Liver (tissue), 9 donors: ENCODE measurements around the gene P2RY14. TPM values are rescaled to one million over a fixed set of nuclear protein-coding genes. Genes with fewer than 3 reads are reported as not detected.
A peak's percentile ranks its signal among the peaks of the same experiment; 100 is the strongest.

Experiments
- DNase-seq: peaks from one replicate; pipeline ENCODE4 v3.0.0-alpha.2; 2017; ENCODE audit warnings: low spot score
- H3K27ac ChIP-seq, 2 donors: one replicate each; pipeline ENCODE4 v1.7.0; 2013; ENCODE audit warnings: inconsistent platforms in 2 of 2, low read length in 2 of 2, control low read depth in 1 of 2, low read depth in 1 of 2, mild to moderate bottlenecking in 1 of 2
- H3K27me3 ChIP-seq, 4 donors: one replicate each; pipeline versions ENCODE4 v1.6.1 to v1.7.0; 2013; ENCODE audit warnings: low read length in 3 of 4, inconsistent platforms in 1 of 4, mild to moderate bottlenecking in 1 of 4, moderate library complexity in 1 of 4; ENCODE audit not compliant: control insufficient read depth in 4 of 4, insufficient read depth in 4 of 4
- H3K36me3 ChIP-seq, 4 donors: one replicate each; pipeline versions ENCODE4 v1.6.1 to v1.7.0; 2013; ENCODE audit warnings: low read length in 3 of 4, mild to moderate bottlenecking in 3 of 4, low read depth in 1 of 4, moderate library complexity in 1 of 4; ENCODE audit not compliant: control insufficient read depth in 4 of 4, insufficient read depth in 3 of 4
- H3K4me1 ChIP-seq, 4 donors: one replicate each; pipeline versions ENCODE4 v1.6.1 to v1.7.0; 2013; ENCODE audit warnings: low read length in 3 of 4, mild to moderate bottlenecking in 3 of 4, moderate library complexity in 1 of 4; ENCODE audit not compliant: control insufficient read depth in 4 of 4, insufficient read depth in 4 of 4
- H3K4me3 ChIP-seq, 3 donors: one replicate each; pipeline versions ENCODE4 v1.6.1 to v1.7.0; 2013; ENCODE audit warnings: low read length in 3 of 3, control low read depth in 1 of 3, low read depth in 1 of 3, mild to moderate bottlenecking in 1 of 3
- H3K9ac ChIP-seq, 2 donors: one replicate each; pipeline ENCODE4 v1.7.0; 2013; ENCODE audit warnings: low read length in 2 of 2, mild to moderate bottlenecking in 2 of 2, moderate library complexity in 2 of 2, control low read depth in 1 of 2, low read depth in 1 of 2
- H3K9me3 ChIP-seq, 4 donors: one replicate each; pipeline versions ENCODE4 v1.6.1 to v1.7.0; 2013; ENCODE audit warnings: low read length in 3 of 4; ENCODE audit not compliant: control insufficient read depth in 4 of 4
- ATF3 ChIP-seq: IDR thresholded peaks from 2 replicates; pipeline ENCODE4 v1.6.1; 2016; ENCODE audit warnings: antibody characterized with exemption
- CTCF ChIP-seq: fragments of 150-350 bp; IDR thresholded peaks from 2 replicates; pipeline ENCODE4 v1.5.1; 2017; ENCODE audit warnings: improper control_type of control experiment, low read depth, low read length; ENCODE audit not compliant: missing input control
- EGR1 ChIP-seq, 2 donors: IDR thresholded peaks; 2 replicates each; pipeline ENCODE4 v1.6.1; 2016 to 2018; ENCODE audit warnings: antibody characterized with exemption in 2 of 2, low read depth in 2 of 2
- FOXA2 ChIP-seq: IDR thresholded peaks from 2 replicates; pipeline ENCODE4 v1.6.1; 2016; ENCODE audit warnings: antibody characterized with exemption
- GABPA ChIP-seq, 2 donors: IDR thresholded peaks in 1 of 2; conservative IDR thresholded peaks in 1 of 2; 2 replicates each; pipeline ENCODE4 v1.6.1; 2016; ENCODE audit warnings: antibody characterized with exemption in 2 of 2, mild to moderate bottlenecking in 1 of 2, moderate library complexity in 1 of 2
- HNF4G ChIP-seq: IDR thresholded peaks from 2 replicates; pipeline ENCODE4 v1.6.1; 2016; ENCODE audit warnings: antibody characterized with exemption
- JUND ChIP-seq, 2 donors: IDR thresholded peaks; 2 replicates each; pipeline ENCODE4 v1.6.1; 2016; ENCODE audit warnings: antibody characterized with exemption in 2 of 2
- MAX ChIP-seq: IDR thresholded peaks from 2 replicates; pipeline ENCODE4 v1.6.1; 2016; ENCODE audit warnings: antibody characterized with exemption
- RAD21 ChIP-seq, 2 donors: IDR thresholded peaks; 2 replicates each; pipeline ENCODE4 v1.6.1; 2016; ENCODE audit warnings: antibody characterized with exemption in 2 of 2, mild to moderate bottlenecking in 2 of 2
- REST ChIP-seq: IDR thresholded peaks from 2 replicates; pipeline ENCODE4 v1.6.1; 2016; ENCODE audit warnings: antibody characterized with exemption, mild to moderate bottlenecking
- RXRA ChIP-seq, 2 donors: IDR thresholded peaks; 2 replicates each; pipeline ENCODE4 v1.6.1; 2017 to 2018; ENCODE audit warnings: antibody characterized with exemption in 2 of 2, mild to moderate bottlenecking in 1 of 2
- SP1 ChIP-seq: IDR thresholded peaks from 2 replicates; pipeline ENCODE4 v1.6.1; 2018; ENCODE audit warnings: antibody characterized with exemption, mild to moderate bottlenecking
- TAF1 ChIP-seq: conservative IDR thresholded peaks from 2 replicates; pipeline ENCODE4 v1.6.1; 2016; ENCODE audit warnings: antibody characterized with exemption, mild to moderate bottlenecking
- YY1 ChIP-seq: IDR thresholded peaks from 2 replicates; pipeline ENCODE4 v1.6.1; 2016; ENCODE audit warnings: antibody characterized with exemption, mild to moderate bottlenecking
- WGBS: extraction: QIAGEN DNeasy Blood & Tissue Kit; methylation state at CpG from one replicate; pipeline ENCODE4 v1.1.7; 2013; 5-methylcytosine and 5-hydroxymethylcytosine counted together
- polyA plus RNA-seq, 2 donors: library from polyadenylated mRNA; stranded (reverse) in 1 of 2; unstranded in 1 of 2; fragments of 200-250 nt in 1 of 2; fragments of >200 nt in 1 of 2; fragmentation: Nextera tagmentation in 1 of 2; extraction: Ambion mirVana in 1 of 2; gene quantifications; one replicate each; pipeline versions ENCODE4 v1.2.1 to v1.2.3, GENCODE V29; 2013 to 2015
- total RNA-seq, 2 donors: library from RNA; depleted of rRNA; stranded (reverse); fragments of >200 nt; gene quantifications; one replicate each; pipeline ENCODE4 v1.2.3, GENCODE V29; 2014
- donor health status: healthy.
- donor health status: healthy.
- donor health status: healthy.
- donor health status: healthy.
- donor health status: healthy.

P2RY14 gene
- total and polyA plus RNA-seq, 4 donors: 0.10 to 0.37 (median 0.22) TPM

- Histone ChIP-seq H3K4me3 (peak overlapping the region in 1 of 3 donors; percentile 4), H3K9ac (no peak overlapping the region), H3K4me1 (no peaks in the 10 kb centered on the region), H3K9me3 (no peaks in the 10 kb centered on the region), H3K36me3 (no peaks in the 10 kb centered on the region), H3K27ac (peak overlapping the region in 1 of 2 donors; percentile 13), H3K27me3 (no peaks in the 10 kb centered on the region)
- no peak for DNase-seq
- TF ChIP-seq HNF4G (no peak), RAD21 (IDR thresholded peaks at IDR 0.05) (peak; percentile 49 to 52), CTCF (peak; percentile 49), TAF1 (no peak), EGR1 (IDR thresholded peaks at IDR 0.05; ENCODE audit: low read depth in 2 of 2) (no peak)
- 9% methylated on average over 3 of the region's 3 CpGs for WGBS
Measured at GRCh38 chr3:151327571-151328198, 49.3 kb upstream of the P2RY14 start.

GRCh38 chr3:151322511-151322910 is 44.2 kb upstream of the P2RY14 start:
- DNase-seq: no peak
- no peak overlapping the region for H3K9ac ChIP-seq
- no peak for TF ChIP-seq SP1
- TF ChIP-seq FOXA2: no peak
- TF ChIP-seq MAX: no peak
- WGBS: 75% methylated on average over 1 of the region's 1 CpG
- no peaks in the 10 kb centered on the region for H3K36me3 ChIP-seq
- no peaks in the 10 kb centered on the region for H3K4me1 ChIP-seq
- no peak overlapping the region for H3K27ac ChIP-seq
- H3K9me3 ChIP-seq: no peaks in the 10 kb centered on the region
- H3K27me3 ChIP-seq: no peaks in the 10 kb centered on the region
- H3K4me3 ChIP-seq: no peak overlapping the region

GRCh38 chr3:151321526-151321925 is 43.2 kb upstream of the P2RY14 start:
- 59% methylated on average over 1 of the region's 1 CpG for WGBS
- TF ChIP-seq JUND (IDR thresholded peaks at IDR 0.05): no peak
- no peak for TF ChIP-seq RXRA (IDR thresholded peaks at IDR 0.05)
- TF ChIP-seq GABPA (IDR thresholded peaks at IDR 0.05 in 1 of 2, conservative IDR thresholded peaks at IDR 0.05 in 1 of 2): no peak
- Histone ChIP-seq H3K4me1 (no peaks in the 10 kb centered on the region), H3K9ac (no peak overlapping the region), H3K36me3 (no peaks in the 10 kb centered on the region), H3K27me3 (no peaks in the 10 kb centered on the region), H3K4me3 (no peak overlapping the region), H3K27ac (no peak overlapping the region), H3K9me3 (no peaks in the 10 kb centered on the region)
- no peak for DNase-seq

GRCh38 chr3:151320131-151320530 is 41.8 kb upstream of the P2RY14 start:
- Histone ChIP-seq H3K36me3 (no peaks in the 10 kb centered on the region), H3K27me3 (no peaks in the 10 kb centered on the region), H3K9me3 (no peaks in the 10 kb centered on the region), H3K4me1 (no peaks in the 10 kb centered on the region), H3K27ac (no peak overlapping the region), H3K4me3 (no peak overlapping the region), H3K9ac (no peak overlapping the region)
- TF ChIP-seq HNF4G (no peak), REST (no peak), GABPA (IDR thresholded peaks at IDR 0.05 in 1 of 2, conservative IDR thresholded peaks at IDR 0.05 in 1 of 2) (no peak), ATF3 (no peak), CTCF (no peak), YY1 (no peak), RXRA (IDR thresholded peaks at IDR 0.05) (no peak), SP1 (no peak), TAF1 (no peak), JUND (IDR thresholded peaks at IDR 0.05) (no peak)
- DNase-seq: no peak
- WGBS: 78% methylated on average over 2 of the region's 2 CpGs
